Fibroblast of gingiva (primary cell): Measurements from ENCODE around the gene PSMD12.
A peak's percentile ranks its signal among the peaks of the same experiment; 100 is the strongest.

ENCODE experiments used
- DNase-seq: peaks from one replicate; pipeline ENCODE4 v3.0.0-alpha.2; 2011; ENCODE audit warnings: low read depth

Gene PSMD12

GRCh38 chr17:67386965-67387551 lies 20.7 kb upstream of the PSMD12 start:
- DNase-seq = peak; percentile 21

- no peak for DNase-seq
These were observed 19.0 kb upstream of the PSMD12 start for GRCh38 chr17:67385122-67385988.

- DNase-seq = no peak
These were observed 15.5 kb upstream of the PSMD12 start for GRCh38 chr17:67381929-67382257.

GRCh38 chr17:67379251-67379630 lies 12.9 kb upstream of the PSMD12 start:
- DNase-seq = no peak

- peak; percentile 82 for DNase-seq
These were observed 12.3 kb upstream of the PSMD12 start for GRCh38 chr17:67378454-67379250.

- DNase-seq = peak; percentile 47
These were observed 11.4 kb upstream of the PSMD12 start for GRCh38 chr17:67377488-67378453.

GRCh38 chr17:67376737-67377487 lies 10.5 kb upstream of the PSMD12 start, which contains the start of gene PITPNC1:
Gene PITPNC1, plus strand, starts transcription at chr17:67377281.
- peak; percentile 93 for DNase-seq

GRCh38 chr17:67376415-67376736 lies 10.0 kb upstream of the PSMD12 start:
- DNase-seq = peak; percentile 87

- DNase-seq = peak; percentile 26
These were observed 9.3 kb upstream of the PSMD12 start for GRCh38 chr17:67375716-67376115.

GRCh38 chr17:67375054-67375427 lies 8.7 kb upstream of the PSMD12 start:
- no peak for DNase-seq

- DNase-seq = peak; percentile 81
These were observed 8.1 kb upstream of the PSMD12 start for GRCh38 chr17:67374329-67375053.

- no peak for DNase-seq
These were observed 6.4 kb upstream of the PSMD12 start for GRCh38 chr17:67372751-67373150.

GRCh38 chr17:67369676-67370075 lies 3.3 kb upstream of the PSMD12 start:
- no peak for DNase-seq

GRCh38 chr17:67365738-67366192 lies 612 bp downstream of the PSMD12 start:
- DNase-seq = peak; percentile 77

- DNase-seq = no peak
These were observed 1.3 kb downstream of the PSMD12 start for GRCh38 chr17:67364847-67365737.

GRCh38 chr17:67362173-67362572 lies 4.2 kb downstream of the PSMD12 start:
- no peak for DNase-seq

- no peak for DNase-seq
These were observed 5.5 kb downstream of the PSMD12 start for GRCh38 chr17:67360880-67361279.

GRCh38 chr17:67359960-67360791 lies 6.2 kb downstream of the PSMD12 start:
- peak; percentile 20 for DNase-seq
